ENCODE results near the gene HDLBP. TPM values are rescaled to one million over a fixed set of nuclear protein-coding genes. Genes with fewer than 3 reads are reported as not detected.

HDLBP gene
- total and polyA plus RNA-seq, 2 experiments from 2014 or later: 389 to 437 TPM

DNA sequence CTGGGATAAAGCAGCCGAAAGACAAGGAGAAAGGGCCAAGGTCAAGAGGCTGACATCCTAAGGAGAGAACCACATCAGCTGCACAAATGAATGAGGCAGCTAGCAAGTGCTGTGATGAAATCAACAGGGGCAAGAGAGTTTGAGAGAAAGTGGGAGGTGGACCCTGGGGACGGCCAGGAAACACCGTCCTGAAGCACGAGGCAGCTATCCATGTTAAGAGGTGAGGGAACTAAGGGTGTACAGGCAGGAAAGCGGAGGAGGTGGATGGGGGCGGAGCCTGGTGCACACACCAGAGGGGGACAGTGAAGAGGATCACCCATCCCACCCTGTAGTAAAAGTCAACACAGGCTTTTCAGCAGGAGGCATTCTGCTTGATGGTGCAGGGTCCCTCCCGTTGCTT is 52.4 kb downstream of the HDLBP start:
- peaks cover 10% of the 10 kb centered on the region for H3K36me3 ChIP-seq (replicated peaks; ENCODE audit: insufficient read depth, low read depth)
- no peak overlapping the region for H3K4me3 ChIP-seq
- no peaks in the 10 kb centered on the region for H3K4me1 ChIP-seq (ENCODE audit: insufficient read depth)
- no peaks in the 10 kb centered on the region for H3K9me2 ChIP-seq (replicated peaks; ENCODE audit: insufficient read depth)
- no peak overlapping the region for H2AFZ ChIP-seq
- peaks cover 95% of the 10 kb centered on the region for H3K79me2 ChIP-seq
- H3K27me3 ChIP-seq: no peaks in the 10 kb centered on the region
- no peak overlapping the region for H3K4me2 ChIP-seq
- TF ChIP-seq EZH2 (IDR thresholded peaks at IDR 0.05; ENCODE audit: borderline replicate concordance): no peak
- TF ChIP-seq, protein P1, sequence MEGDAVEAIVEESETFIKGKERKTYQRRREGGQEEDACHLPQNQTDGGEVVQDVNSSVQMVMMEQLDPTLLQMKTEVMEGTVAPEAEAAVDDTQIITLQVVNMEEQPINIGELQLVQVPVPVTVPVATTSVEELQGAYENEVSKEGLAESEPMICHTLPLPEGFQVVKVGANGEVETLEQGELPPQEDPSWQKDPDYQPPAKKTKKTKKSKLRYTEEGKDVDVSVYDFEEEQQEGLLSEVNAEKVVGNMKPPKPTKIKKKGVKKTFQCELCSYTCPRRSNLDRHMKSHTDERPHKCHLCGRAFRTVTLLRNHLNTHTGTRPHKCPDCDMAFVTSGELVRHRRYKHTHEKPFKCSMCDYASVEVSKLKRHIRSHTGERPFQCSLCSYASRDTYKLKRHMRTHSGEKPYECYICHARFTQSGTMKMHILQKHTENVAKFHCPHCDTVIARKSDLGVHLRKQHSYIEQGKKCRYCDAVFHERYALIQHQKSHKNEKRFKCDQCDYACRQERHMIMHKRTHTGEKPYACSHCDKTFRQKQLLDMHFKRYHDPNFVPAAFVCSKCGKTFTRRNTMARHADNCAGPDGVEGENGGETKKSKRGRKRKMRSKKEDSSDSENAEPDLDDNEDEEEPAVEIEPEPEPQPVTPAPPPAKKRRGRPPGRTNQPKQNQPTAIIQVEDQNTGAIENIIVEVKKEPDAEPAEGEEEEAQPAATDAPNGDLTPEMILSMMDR (IDR thresholded peaks at IDR 0.05; ENCODE audit: poor library complexity): no peak
- TF ChIP-seq EZH2phosphoT487 (IDR thresholded peaks at IDR 0.05; ENCODE audit: low read depth, severe bottlenecking, unreplicated experiment): no peak
- DNase-seq (ENCODE audit: low spot score): no peak
- H3K27ac ChIP-seq: no peak overlapping the region
- WGBS (ENCODE audit: low lambda C conversion rate, missing lambda C conversion rate): 96% methylated on average over 7 of the region's 7 CpGs
- H3K9me3 ChIP-seq (ENCODE audit: low read depth): no peaks in the 10 kb centered on the region
- peaks cover 84% of the 10 kb centered on the region for H4K20me1 ChIP-seq (ENCODE audit: insufficient read depth, poor library complexity, severe bottlenecking)

DNA sequence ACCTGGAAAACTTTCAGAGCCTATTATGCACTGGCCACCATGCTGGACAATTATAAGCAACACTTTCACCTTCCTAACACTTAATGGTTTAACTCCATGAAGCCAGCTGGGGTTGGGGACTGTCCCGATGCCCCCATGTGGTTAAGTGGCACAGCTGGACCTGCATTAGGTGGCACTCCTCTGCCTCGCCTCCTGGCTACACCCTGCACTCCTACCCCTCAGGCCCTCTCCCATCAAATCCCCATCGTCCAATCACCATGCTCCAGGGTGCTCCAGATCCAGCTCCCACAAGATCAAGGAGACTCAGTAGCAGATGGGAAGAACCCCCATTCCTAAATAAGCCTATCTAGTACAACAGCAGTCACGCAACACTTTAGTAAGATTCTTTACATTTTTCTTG is 53.8 kb downstream of the HDLBP start:
- Histone ChIP-seq H4K20me1 (ENCODE audit: insufficient read depth, poor library complexity, severe bottlenecking) (peaks cover 84% of the 10 kb centered on the region), H3K27me3 (no peaks in the 10 kb centered on the region), H3K36me3 (replicated peaks; ENCODE audit: insufficient read depth, low read depth) (peaks cover 10% of the 10 kb centered on the region), H3K79me2 (peaks cover 89% of the 10 kb centered on the region), H3K4me1 (ENCODE audit: insufficient read depth) (no peaks in the 10 kb centered on the region), H3K9me3 (ENCODE audit: low read depth) (no peaks in the 10 kb centered on the region), H3K4me2 (no peak overlapping the region), H3K9me2 (replicated peaks; ENCODE audit: insufficient read depth) (no peaks in the 10 kb centered on the region), H3K4me3 (no peak overlapping the region), H2AFZ (no peak overlapping the region), H3K27ac (no peak overlapping the region)
- 93% methylated on average over 4 of the region's 4 CpGs for WGBS (ENCODE audit: low lambda C conversion rate, missing lambda C conversion rate)
- no peak for DNase-seq (ENCODE audit: low spot score)
- TF ChIP-seq EZH2phosphoT487 (IDR thresholded peaks at IDR 0.05; ENCODE audit: low read depth, severe bottlenecking, unreplicated experiment): no peak
- TF ChIP-seq, protein P1 (IDR thresholded peaks at IDR 0.05; ENCODE audit: poor library complexity): no peak
- no peak for TF ChIP-seq EZH2 (IDR thresholded peaks at IDR 0.05; ENCODE audit: borderline replicate concordance)

DNA sequence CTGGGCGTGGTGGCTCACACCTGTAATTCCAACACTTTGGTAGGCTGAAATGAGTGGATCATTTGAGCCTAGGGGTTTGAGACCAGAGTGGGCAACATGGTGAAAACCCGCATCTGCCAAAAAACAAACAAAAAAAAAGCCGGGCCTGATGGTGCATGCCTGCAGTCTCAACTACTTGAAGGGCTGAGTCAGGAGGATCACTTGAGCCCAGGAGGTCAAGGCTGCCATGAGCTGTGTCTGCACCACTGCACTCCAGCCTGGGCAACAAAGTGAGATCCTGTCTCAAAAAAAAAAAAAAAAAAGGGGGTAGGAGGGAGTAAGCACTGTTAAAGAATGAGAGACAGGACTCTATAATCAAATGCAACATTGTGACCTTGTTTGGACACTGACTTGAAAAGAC is 54.6 kb downstream of the HDLBP start:
- Histone ChIP-seq H3K27ac (no peak overlapping the region), H3K27me3 (no peaks in the 10 kb centered on the region), H3K4me2 (no peak overlapping the region), H3K4me3 (no peak overlapping the region), H3K9me2 (replicated peaks; ENCODE audit: insufficient read depth) (no peaks in the 10 kb centered on the region), H3K9me3 (ENCODE audit: low read depth) (no peaks in the 10 kb centered on the region), H2AFZ (no peak overlapping the region), H3K79me2 (peaks cover 89% of the 10 kb centered on the region), H3K4me1 (ENCODE audit: insufficient read depth) (no peaks in the 10 kb centered on the region), H4K20me1 (ENCODE audit: insufficient read depth, poor library complexity, severe bottlenecking) (peaks cover 82% of the 10 kb centered on the region), H3K36me3 (replicated peaks; ENCODE audit: insufficient read depth, low read depth) (peaks cover 10% of the 10 kb centered on the region)
- 96% methylated on average over 3 of the region's 3 CpGs for WGBS (ENCODE audit: low lambda C conversion rate, missing lambda C conversion rate)
- TF ChIP-seq EZH2phosphoT487 (IDR thresholded peaks at IDR 0.05; ENCODE audit: low read depth, severe bottlenecking, unreplicated experiment): no peak
- TF ChIP-seq, protein P1 (IDR thresholded peaks at IDR 0.05; ENCODE audit: poor library complexity): no peak
- TF ChIP-seq EZH2 (IDR thresholded peaks at IDR 0.05; ENCODE audit: borderline replicate concordance): no peak
- no peak for DNase-seq (ENCODE audit: low spot score)
